Iris pigment epithelial cell (primary cell): Measurements from ENCODE around the gene PPP2R2B.
"Not testable (repeated sequence)": the region's sequence is repeated elsewhere in the genome, so short reads cannot be mapped to it uniquely, and the experiment has no call there.

ENCODE experiments used
- DNase-seq: peaks from one replicate; pipeline ENCODE4 v3.0.0-alpha.2; 2011; ENCODE audit warnings: low read depth

The PPP2R2B gene

DNA sequence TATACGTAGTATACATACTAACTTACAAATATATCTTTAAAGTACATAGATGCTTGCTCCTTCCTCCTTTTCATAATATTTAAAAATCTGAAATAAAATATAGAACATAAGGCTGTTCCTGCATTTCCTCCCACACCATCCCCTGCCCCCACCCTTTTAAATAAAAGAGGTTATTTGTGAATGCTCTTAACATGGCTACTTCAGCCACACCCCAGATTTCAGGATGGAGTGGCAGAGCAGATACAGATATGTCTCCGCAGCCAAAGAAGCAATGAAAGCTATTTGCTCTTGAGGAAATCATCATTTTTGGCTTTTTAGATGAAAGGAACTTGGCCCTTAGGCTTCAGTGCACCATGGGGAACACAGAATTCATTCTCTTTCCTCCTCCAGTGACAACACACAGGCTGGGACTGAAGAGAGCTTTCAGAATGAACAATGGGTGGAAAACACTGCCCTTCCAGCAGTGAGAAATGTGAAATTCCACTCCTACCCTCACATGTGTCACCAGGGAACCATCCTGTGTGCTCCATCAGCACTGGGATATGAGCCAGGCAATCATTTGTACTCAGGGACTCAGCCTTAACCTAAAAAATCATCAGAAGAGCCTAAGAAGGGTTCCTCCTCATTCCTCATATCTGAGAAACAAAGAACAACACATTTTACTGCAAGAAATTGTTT, 134.3 kb downstream of the PPP2R2B start:
- DNase-seq = peak; percentile 28

DNA sequence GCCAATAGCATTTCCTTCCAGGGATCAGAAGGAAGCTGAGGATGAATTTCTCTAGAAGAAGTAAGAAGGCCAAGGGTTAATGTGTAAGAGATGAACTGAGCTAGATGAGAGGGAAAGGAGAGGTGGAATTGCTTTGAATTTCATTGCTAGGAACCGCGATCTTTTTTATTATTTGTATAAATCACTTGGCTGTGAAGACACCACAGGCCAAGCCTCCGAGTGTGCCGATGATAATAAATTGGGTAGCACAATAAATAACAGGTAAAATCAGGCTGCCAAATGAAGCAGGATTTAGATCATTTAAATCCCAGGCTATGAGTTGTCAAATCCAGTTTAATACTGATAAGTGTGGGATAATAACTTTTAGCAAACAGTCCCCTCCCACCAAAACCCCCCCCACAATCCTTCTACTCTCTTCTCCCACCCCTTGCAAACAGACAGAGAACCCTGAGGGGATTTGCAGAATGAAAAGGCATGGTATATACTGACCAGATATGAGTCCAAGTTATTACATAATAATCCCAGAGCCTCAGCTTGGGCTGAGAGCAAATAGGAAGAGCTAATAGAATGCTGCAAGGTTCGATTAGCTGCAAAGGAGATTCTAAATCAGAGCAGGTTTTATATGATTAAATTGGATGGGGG, 143.5 kb downstream of the PPP2R2B start:
- DNase-seq = no peak

DNA sequence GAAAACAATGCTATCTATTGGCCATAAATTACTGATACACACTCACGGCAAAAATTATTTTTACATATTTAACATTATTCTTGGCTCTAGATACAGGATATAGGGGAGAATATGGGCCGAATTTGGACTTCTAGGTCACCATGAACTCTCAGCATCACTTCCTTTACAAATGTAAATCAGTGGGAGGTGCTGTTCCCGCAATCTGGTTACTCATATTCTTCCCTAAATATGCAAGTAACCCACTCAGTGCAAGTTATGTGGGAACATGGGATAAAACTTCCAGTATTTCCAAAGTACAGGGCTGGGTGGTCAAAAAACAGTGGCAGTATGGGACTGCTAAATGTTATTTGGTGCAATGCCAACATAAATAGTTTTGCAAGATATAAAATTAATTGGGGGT, 145.6 kb downstream of the PPP2R2B start:
- DNase-seq = peak; percentile 10

DNA sequence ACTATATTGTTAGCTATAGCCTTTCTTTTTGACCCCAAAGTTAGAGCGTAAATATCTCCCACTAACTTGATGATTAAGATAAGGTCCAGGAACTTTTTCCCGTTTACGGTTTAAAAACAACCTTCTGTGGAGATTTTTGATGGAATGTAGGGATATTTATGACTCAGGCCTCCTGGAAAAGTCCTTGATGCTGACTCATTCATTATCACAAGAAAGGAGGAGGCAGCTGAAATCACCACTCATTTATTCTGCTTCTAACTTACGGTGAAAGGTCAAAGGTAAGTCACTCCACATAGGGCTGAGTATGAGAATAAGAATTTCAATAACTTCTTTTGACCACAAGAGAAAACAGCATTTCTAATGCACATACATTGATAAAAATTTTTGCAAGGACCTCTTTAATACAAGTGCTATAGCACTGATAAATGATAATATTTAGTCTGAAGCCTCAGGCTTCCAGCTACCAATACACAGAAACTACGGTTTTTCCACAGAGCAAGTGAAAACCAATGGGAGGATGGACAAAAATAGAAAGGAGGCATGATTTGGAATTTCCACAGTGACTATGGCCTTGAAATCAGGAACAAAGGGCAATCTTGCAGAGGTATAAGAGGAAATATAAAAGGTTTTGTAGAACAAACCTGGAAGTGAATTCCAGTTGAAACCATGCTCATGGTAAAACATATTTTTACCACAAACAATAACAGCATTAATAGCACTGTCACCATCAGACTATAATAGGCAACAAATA, 146.5 kb downstream of the PPP2R2B start:
- DNase-seq = peak; percentile 93

DNA sequence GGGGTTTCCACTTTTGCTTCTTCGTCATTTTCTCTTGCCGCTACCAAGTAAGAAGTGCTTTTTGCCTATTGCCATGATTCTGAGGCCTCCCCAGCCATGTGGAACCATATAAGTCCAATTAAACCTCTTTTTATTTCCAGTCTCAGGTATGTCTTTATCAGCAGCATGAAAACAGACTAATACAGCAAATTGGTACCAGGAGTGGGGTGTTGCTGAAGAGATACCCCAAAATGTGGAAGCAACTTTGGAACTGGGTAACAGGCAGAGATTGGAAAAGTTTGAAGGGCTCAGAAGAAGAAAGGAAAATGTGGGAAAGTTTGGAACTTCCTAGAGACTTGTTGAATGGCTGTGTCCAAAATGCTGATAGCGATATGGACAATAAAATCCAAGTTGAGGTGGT, 149.8 kb downstream of the PPP2R2B start:
- not testable (repeated sequence) for DNase-seq

DNA sequence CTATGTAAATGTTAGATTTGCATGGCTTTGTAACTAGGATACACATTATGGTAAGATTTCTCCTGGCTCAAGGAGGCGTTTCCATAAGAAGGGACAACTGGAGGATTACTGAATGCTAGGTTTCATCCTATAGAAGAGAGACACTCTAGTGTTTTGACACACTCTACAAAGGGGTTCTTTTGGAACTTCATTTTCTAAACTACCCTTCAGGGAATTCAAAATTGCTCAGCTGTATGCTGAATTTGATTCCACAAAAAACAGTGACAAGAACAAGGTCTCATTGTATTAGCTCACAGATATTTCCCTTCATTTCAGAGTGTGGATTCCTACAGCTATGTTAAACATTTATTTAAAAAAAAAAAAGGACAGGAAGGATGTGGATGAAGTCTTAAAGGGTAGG, 151.7 kb downstream of the PPP2R2B start:
- DNase-seq = no peak

DNA sequence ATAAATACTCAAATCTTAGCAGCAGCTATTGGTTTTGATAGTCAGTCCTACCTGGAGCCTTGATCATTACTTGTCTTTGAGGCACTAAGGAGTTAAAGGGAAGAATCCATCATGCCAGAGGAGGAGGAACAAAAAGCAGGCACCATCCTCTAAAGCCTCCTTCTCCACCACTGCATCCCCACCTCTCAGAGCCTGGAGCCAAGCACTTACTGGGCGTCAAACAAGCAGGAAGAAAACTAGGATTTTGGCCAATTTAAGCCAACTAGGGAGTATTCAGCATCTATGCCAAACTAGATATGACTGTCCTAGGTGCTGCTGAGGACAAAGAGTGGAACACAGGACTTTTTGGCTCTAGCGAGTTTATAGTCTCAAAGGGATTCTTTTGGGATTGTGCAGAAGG, 152.5 kb downstream of the PPP2R2B start:
- no peak for DNase-seq

DNA sequence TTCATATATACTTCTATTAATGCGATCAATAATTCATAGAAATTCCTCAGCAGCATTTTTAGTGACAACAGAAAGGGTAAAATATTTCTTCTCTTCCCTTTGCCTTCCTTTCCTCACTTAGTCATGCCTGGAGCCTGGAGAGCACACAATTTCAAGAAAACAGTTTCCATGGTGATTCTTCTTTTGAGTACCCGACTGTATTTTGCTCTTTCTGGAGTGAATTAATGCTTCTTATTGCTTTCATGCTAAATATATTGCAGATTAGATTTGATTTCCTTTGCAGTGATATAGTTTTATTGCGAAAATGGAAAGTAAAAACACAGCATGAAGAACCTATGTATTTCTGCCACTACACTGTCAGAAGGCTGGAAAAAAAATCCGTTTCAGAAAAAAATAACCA, 153.5 kb downstream of the PPP2R2B start:
- DNase-seq = peak; percentile 16

DNA sequence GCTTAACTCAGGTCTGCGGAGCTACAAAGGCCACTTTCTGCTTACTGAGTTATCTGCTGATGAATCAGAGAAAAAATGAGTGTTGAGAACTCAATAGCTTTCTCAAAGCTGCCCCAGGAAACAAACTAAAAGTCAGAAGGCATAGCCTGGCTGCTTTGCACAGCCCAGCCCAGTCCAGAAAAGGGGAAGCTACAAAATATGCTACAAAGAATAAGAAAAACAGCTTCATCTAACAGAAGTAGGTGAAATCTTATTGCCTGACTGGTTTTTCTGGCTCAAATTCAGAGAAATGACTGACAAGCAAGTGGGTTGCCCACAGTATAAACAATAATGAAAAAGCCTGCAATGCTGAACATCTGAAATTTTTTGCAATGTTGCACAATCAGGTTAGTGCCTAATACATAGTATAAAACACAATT, 156.2 kb downstream of the PPP2R2B start:
- DNase-seq = peak; percentile 84

DNA sequence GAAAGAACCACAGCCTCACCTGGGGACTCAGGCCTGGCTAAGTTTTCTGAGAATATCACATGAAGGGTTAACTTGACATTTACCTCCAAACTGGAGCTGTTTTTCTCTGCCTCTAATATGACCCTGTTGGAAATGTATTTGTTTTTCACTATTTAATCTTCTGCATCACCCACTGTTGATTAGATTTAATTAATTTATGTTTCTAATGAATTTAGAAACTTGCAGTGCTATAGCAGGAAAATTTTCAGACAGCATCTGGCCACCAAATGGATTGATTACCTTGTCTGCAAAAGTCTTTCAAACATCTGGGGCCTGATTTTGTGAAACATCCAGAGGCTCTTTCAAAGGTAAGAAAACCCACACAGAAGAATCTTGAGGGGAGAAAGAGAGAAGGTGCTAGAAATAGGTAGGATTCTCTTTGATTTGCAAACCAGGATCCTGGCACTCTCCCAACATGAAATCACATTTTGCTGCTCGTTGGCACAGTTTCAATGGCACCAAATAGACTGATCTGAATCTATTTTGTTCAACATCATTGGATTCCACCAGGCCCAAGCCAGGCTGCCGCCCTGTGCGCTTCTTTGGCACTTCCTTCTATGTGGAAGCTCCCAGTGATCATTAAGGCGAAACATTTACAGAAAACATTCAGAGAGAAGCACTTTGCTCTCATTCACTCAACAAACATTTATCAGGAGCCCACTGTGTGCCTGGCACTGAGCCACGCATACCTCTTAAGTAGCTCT, 157.3 kb downstream of the PPP2R2B start:
- DNase-seq = no peak

DNA sequence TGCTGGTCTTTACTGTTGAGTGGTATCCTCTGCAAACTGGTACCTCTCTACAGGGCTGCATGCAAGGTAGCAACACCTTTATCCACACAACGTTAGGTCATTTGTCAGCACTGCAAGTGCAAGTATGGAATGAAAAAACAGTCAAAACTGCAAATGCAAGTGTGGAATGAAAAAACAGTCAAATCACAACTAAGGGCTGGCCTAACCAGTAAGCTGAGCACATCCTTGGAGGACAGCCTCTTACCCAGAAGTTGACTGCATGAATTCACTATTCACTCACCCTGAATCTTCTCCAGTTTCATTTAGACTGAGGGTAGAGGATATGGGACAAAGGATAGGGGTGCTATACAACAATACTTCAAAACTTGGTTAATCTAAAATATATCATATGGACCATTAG, 158.4 kb downstream of the PPP2R2B start:
- DNase-seq = no peak

DNA sequence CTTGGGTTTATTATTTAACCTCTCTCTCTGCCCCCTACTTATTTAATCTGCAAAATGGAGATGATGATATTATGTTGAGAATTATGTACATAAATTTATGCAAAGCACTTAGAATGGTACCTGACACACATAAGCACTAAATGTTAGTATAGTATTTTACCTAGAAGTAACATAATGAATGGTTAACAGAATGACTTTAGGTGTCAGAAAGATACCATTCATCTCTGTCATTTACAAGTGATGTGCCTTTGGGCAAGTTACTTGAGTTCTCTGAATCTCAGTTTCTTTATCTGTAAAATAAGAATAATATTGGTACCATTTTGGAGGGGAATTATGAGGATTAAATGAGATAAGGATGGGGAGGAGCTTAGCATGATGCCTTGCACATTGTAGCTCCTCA, 159.4 kb downstream of the PPP2R2B start:
- no peak for DNase-seq

DNA sequence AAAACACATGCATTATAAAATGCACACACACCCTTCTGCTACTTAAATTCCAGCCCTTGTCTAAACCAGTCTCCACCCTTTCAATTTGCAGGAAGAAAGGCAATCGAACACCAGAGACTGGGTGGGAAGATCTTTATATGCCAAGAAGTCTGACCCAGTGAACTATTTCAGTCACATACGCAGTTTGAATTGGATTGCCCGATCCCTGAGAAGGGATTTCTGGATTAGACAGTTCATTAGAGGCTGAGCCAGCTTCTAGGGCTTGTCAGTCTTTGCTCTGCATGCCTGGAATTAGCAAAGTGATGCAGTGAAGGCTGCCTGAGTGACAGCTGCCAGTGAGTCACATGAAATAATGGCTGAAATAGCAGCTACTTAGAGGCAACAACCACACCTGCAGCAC, 159.9 kb downstream of the PPP2R2B start:
- DNase-seq = no peak

DNA sequence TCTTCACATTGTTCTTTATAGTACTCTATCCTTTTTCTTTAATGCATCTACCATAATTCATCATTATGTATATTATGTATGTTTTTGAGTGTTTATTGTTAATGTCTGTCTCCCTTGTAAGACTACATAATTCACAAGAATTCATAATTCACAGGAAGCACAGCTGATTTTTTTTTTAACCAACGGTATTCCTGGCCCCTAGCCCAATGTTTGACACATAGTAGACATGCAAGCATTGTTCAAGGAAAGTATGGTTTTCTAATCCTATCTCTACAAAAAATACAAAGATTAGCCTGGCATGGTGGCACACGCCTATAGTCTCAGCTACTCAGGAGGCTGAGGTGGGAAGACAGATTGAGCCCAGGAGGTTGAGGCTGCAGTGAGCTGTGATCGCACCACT, 160.6 kb downstream of the PPP2R2B start:
- DNase-seq = peak; percentile 5

DNA sequence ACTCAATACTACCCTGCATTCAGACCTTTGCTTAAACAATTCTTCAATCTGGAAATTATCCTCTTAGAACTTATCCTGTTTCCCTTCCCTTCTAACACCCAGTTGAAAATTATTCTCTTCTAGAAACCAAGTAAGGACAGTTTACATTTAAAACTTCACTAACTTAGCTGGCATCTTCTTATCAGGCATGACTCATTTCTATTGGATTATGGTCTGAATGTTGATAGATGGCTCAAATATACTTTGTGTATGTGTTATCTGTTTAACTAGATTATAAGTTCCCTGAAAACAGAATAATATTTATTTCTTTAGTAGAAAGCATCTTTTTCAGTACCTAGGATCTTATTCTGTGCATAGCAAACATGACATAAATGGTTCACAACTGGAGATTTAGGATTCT, 161.9 kb downstream of the PPP2R2B start:
- DNase-seq = peak; percentile 45

DNA sequence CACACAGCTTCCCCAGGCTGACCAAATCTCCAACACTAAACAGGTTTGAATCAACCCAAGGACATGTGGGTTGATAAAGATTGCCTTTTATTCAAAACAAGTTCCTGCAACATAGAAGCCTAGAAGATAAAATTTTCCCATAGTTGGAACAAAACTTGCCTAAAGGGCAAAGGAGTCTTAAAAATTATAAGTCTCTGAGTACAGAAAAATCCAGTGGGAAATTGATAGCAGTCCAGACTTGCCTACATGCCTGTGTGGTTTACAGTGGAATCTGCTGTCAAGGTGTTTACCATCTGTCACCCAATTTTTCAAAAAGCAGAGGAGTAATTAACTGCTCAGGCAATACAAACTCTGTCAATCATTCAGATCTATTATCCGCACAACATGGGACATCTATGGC, 168.2 kb downstream of the PPP2R2B start:
- DNase-seq = no peak

DNA sequence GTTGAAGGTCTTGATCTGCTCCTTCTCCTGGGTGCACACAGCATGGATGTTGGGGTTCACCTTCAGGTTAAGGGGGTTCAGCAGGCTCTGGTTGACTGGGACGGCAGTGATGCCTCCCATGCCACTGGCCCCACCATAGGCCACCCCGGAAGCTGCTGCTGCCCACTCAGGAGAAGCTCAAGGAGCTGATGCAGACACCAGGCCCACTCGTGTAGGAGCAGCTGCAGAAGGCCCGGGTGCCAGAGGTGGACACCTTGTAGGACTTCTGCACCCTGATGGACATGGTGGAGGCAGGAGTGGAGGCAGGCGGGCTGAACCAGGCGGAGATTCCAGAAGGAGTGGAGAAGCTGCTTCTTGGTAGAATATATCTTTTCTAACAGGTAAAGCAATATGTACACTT, 171.2 kb downstream of the PPP2R2B start:
- DNase-seq = no peak

DNA sequence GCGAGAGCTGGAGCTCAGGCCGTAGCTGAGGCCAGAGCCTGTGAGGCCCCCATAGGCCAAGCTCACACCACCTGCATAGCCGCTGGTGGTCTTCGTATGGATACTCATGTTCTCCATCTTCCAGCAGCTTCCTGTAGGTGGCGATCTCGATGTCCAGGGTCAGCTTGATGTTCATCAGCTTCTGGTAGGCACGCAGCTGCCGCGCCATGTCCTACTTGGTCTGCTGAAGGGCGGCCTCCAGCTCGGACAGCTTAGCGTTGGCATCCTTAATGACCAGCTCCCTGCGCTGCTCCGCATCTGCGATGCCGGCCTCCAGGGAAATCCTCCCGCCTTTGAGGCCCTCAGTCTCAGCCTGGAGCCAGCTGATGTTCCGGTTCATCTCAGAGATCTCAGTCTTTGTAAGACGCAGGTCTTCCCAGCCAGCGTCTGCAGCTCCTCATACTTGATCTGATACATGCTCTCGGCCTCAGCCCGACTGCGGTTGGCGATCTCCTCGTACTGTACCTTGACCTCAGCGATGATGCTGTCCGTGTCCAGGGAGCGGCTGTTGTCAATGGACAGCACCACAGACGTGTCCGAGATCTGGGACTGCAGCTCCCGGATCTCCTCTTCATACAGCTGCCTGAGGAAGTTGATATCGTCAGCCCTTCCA, 172.1 kb downstream of the PPP2R2B start:
- no peak for DNase-seq

DNA sequence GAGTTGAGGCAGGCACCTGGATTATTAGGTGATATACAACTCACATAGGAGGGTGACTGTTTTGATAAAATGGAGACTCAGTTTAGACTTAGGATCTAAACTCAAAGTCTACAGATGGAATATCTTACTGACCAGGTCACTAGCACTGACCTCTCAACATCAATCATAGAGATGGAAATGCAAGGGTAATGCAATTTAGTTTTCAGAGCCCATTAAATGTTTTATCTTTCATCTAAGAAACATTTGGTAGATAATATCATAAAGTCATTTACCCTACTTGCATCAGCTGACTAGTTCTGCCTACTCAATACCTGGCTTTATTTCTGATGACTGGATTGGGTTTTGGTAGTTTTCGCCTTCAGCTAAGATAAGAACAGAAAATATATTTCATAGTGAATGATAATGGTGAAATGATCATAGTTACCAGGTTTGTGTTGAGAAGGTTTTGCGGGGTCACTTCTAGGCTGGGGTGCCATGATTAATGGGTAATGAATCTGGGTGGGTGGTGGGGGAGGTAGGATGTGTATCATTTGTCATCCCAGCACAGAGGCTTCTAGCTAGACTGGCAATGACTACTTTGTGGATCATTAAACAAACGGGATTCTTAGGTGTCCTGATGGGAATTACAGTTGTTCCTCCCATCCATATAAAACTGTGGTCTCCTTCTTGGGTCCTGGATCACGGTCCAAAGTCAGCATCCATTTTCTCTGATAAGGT, 173.4 kb downstream of the PPP2R2B start:
- DNase-seq = no peak

DNA sequence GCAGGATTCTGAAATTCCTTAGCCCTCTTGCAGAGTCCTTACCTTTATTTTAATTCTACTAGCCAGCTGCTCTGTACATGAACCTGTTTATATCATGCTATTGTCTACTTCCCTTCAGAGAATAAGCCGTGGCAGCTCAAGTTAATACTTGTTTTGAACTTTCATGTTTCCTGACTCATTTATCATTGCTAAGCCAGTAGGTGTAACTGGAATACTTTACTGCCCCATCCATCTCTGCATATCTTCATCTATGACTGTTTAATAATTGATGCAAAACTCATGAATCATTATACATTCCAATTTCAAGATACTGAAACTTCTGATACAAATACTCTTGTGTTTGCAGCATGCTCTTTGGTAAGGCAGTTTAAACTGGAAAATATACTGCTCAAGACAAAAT, 174.7 kb downstream of the PPP2R2B start:
- DNase-seq = peak; percentile 17

DNA sequence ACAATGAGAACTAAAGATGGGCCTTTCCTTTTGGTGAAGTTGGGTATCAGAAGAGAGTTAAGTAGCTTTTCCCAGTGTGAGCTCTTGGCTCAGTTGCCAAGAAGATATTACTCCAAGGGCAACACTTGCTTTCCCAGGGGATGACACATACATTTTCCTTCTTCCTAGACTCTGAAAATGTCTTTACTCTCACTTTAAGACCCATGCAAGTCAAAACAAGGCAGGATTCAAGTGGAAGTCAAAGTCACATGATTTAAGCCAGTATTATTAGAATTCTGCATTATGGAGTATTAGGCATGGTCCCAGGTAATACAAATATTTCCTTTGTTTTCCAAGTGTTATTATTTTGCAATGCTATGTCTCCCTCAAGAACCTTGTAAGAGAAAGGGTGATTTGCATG, 175.1 kb downstream of the PPP2R2B start:
- DNase-seq = no peak
